Myometrial cell (primary cell): ENCODE data around the gene RPL41. TPM values are rescaled to one million over a fixed set of nuclear protein-coding genes. Genes with fewer than 3 reads are reported as not detected.

Experiments
- total RNA-seq: library from RNA; depleted of rRNA; stranded (reverse); fragments of >200 nt; gene quantifications from 2 replicates; pipeline ENCODE4 v1.2.3, GENCODE V29; 2015

RPL41 gene
- total RNA-seq, result 2,864 and 3,592 TPM in 2 replicates

DNA sequence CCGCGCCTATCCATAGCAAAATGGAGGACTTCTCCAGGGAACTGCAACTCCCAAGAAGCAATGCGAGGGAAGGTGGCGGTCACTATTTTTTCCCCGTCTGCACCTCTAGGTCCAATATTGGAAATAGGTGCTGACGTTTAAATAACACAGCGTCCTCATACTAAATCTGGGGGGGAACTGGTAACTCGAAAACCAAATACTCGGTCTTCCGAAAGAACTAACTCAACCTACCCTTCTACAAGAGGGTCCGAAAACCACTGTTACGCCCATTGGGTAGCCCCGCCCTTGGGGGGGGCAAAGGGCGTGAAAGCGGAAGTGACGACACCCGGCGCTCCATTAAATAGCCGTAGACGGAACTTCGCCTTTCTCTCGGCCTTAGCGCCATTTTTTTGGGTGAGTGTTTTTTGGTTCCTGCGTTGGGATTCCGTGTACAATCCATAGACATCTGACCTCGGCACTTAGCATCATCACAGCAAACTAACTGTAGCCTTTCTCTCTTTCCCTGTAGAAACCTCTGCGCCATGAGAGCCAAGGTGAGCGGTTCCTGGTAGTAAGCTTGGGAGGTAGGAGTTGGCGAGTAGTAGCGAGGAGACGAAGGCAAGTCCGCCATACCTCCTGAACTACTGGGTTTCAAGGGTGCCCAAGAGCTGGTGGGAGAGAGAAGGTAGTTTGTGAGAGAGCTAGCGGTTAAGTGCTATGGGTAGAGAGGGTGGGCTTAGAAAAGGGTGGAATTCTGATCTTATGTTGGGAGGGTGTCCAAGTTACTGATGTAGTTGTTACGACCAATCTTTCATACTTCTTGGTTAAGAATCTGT lies at the start of gene RPL41:
RPL41 (plus strand) TSS at position 367 of the 815 bp plus-strand sequence.

DNA sequence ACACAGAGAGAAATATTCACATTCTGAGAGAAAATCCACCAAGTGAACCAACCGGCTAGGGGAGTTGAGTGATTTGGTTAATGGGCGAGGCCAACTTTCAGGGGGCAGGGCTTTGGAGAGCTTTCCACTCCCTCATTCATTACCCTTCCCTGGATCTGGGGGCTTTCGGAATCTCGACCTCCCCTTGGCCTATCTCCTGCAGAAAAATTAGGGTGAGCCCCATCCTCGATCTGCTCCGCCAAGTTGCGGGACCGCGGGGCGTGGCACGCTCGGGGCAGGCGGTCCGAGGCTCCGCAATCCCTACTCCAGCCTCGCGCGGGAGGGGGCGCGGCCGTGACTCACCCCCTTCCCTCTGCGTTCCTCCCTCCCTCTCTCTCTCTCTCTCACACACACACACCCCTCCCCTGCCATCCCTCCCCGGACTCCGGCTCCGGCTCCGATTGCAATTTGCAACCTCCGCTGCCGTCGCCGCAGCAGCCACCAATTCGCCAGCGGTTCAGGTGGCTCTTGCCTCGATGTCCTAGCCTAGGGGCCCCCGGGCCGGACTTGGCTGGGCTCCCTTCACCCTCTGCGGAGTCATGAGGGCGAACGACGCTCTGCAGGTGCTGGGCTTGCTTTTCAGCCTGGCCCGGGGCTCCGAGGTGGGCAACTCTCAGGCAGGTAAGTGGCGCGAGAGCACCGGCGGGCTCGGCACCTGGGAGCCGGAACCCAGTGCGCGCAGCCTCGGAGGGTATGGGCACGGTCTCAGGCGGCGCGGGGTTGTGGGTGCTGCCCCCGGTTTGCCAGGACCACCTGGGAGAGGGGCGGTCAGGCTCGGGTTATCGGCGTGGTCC lies 36.5 kb upstream of the RPL41 start, which contains the start of gene ERBB3:
ERBB3 (plus strand) TSS at position 443 of the 833 bp plus-strand sequence; CDS start at position 579, 136 bp downstream.

DNA sequence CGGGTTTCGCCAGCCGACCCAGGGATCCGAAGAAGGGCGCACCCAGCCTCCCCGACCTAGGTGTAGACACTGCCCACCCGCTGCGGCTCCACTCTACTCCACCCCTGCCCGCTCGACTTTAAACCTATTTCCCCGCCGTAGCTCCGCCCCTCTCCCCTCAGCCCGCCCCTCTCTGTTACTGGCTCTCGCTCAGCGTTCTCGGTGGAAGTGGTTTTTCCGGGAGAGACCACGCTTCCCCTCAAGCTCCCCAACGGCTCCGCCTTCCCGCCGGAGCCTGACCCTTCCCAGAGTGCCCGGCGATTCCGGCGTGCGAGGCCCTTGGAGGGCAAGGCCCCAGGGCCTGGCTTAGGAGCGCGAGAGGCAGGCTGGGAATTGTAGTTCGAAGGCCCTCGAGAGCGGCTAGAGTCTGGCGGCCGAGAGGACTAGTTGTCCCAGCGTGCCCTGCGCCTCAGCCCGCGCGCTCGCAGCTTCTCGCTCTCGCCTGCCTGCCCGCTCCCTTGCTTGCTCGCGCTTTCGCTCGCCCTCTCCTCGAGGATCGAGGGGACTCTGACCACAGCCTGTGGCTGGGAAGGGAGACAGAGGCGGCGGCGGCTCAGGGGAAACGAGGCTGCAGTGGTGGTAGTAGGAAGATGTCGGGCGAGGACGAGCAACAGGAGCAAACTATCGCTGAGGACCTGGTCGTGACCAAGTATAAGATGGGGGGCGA lies 12.2 kb upstream of the RPL41 start, which contains the start of gene PA2G4:
PA2G4 (plus strand) TSS at position 451 of the 706 bp plus-strand sequence; CDS start at position 630, 179 bp downstream.

DNA sequence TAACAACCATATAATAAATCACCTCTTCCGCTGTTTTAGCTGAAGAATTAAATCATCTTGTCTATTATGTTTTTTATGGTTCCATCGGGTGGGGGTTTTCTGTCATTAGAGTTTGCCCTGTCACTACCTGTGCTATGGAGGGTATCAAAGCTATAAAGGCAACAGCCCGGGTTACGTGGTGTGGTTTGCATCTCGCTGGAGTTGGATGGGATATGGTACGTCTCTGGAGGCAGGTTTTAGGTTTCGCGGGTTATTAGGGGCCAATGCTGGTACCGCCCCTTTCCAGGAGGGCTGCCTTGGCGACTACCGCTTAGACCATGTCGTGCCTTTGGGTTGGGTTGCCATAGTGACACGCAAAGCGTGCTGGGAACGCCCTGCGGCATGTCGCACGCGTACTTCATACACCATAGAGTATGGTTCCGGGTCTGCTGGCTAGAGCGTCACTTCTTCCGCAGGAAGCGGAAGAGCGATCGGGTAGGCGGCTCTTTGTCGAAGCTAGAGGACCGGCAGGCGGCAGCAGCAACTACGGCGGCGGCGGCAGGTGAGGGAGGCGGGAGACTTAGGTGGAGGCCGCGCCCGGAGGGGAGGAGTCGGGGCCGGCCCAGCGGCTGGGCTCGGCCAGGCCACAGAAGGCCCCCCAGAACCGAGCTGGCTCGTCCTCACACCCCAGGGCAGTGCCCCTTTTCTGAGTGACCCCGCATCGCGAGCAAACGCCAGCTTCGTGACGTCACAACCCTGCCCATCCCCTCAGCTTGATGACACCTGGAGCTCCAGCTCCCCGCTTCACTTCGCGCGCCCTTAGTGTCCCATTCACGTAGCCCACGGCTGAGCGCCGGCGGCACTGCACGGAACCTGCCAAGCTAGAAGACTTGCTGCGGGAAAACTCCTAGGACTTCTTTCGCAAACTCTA lies 1.6 kb downstream of the RPL41 start, which contains the start of gene ZC3H10:
ZC3H10 (plus strand) TSS at position 489 of the 910 bp plus-strand sequence. CDS start 2,297 bp downstream, outside the sequence.

DNA sequence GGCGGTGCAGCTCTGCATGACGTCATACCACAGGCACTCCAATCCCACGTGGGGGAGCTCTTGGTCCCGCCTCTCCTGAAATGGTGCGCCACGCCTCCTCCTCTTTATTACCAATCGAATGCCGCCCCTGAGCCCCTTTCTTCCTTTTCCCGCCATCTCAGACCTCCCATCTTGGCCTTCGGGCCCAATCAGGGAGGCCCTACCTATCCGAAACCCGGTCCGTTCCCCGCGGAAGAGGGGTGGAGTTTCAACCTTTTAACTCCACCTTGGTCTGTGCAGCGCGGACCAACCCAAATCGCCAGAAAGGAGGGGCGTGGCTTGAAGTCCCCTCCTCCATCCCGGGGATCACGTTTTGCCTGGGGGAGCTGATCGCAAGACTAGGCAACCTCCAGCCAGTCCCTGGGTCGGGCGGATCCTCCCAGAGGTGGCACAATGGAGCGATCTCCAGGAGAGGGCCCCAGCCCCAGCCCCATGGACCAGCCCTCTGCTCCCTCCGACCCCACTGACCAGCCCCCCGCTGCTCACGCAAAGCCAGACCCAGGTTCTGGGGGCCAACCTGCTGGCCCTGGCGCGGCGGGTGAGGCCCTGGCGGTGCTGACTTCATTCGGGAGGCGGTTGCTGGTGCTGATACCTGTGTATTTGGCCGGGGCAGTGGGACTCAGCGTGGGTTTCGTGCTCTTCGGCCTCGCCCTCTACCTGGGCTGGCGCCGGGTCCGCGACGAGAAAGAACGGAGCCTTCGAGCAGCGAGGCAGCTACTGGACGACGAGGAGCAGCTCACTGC lies 11.6 kb downstream of the RPL41 start, which contains the start of gene ESYT1:
ESYT1 (plus strand) TSS at position 380 of the 782 bp plus-strand sequence; CDS start at position 433, 53 bp downstream.

DNA sequence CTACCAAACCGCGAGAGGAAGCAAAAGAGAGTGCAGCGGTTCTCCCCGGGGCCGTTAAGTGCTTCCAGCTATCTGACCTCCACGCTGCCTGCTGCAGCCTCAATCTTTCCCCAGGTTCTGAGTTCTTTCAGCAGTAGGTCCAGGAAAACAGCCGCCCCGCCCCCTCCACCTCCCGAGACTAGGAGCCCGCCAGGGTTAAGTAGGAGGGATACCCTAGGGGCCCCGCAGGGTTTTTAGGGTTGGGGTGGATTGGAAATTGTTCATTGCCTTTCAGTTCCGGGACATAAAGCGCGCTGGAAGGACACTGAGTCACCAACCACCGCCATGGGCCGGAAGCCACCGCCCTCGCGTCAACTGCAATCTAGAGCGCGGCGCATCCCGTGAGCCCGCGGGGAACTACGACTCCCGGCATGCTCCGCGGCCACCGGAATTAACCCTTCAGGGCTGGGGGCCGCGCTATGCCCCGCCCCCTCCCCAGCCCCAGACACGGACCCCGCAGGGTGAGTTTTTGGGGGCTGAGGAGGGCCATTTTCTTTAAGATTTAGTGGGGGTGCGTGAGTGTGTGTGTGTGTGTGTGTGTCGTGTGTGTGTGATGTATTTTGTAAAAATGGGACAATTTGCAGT lies 35.8 kb downstream of the RPL41 start, which contains the start of gene MYL6B:
MYL6B (plus strand) TSS at position 456 of the 624 bp plus-strand sequence. CDS start 1,332 bp downstream, outside the sequence.

DNA sequence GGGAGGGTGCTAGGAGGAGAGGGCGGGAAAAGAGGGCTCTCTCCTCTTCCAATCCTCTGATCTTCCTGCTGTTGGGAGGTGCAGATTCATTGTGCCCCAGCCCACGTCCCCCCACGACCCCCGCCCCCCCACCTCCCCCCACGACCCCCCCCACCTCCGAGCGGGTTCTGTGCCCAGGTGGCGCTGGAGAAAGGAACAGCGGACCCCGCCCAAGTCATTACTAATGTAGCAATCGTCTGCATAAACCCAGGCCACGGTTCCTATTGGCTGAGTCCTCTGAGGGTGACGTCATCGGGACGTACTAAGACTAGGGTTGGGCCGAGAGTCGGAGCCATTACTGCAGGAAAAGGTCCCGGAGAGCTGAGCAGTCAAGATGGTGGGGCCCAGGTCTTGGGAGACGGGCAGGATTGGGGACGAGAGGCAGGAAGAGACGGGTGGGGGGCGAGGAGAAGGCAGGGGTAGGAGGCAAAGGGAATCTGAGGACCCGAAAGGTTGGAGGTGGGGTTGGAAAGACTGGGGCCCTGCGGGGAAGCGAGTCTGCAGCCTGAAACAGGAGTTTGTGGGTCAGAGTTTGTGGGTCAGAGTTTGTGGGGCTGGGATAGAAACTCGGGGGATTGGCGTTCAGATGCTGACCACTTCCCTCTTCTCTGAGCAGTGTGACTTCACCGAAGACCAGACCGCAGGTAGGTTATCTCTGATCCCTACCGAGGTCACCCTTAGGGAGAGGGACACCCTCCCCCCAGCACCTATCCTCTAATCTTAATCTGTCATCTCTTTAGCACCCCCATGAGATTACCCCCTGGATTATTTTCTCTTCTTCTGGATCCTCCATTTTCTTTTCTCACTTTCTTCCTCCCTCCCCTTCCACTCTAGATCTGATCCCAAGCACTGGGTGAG lies 41.8 kb downstream of the RPL41 start, which contains the start of gene MYL6:
MYL6 (plus strand) TSS at position 331 of the 897 bp plus-strand sequence; CDS start at position 374, 43 bp downstream.

Other genes with a start within 250 kb of the RPL41 start
- 46.4 and 54.8 TPM in 2 replicates for gene PYM1, start 188.7 kb upstream of the RPL41 start, total RNA-seq
- gene DGKA, start 185.5 kb upstream of the RPL41 start, total RNA-seq, result 19.9 and 32.4 TPM in 2 replicates
- gene PMEL, start 150.6 kb upstream of the RPL41 start, total RNA-seq, result 0.58 and 0.71 TPM in 2 replicates
- gene CDK2, start 149.8 kb upstream of the RPL41 start, total RNA-seq, result 35.3 and 39.8 TPM in 2 replicates
- 58.8 and 63.6 TPM in 2 replicates for gene RAB5B, start 142.6 kb upstream of the RPL41 start, total RNA-seq
- gene SUOX, start 119.4 kb upstream of the RPL41 start, total RNA-seq, result 21.8 and 43.0 TPM in 2 replicates
- gene IKZF4, start 95.6 kb upstream of the RPL41 start, total RNA-seq, result 0.89 and 2.6 TPM in 2 replicates
- gene RPS26, start 74.7 kb upstream of the RPL41 start, total RNA-seq, result 1,394 and 2,798 TPM in 2 replicates
- gene ERBB3, start 36.5 kb upstream of the RPL41 start, total RNA-seq, result 0.35 TPM in 1 of 2 replicates, not detected in the other
- 199 and 215 TPM in 2 replicates for gene PA2G4, start 12.1 kb upstream of the RPL41 start, total RNA-seq
- gene ZC3H10, start 1.6 kb downstream of the RPL41 start, total RNA-seq, result 2.6 and 4.8 TPM in 2 replicates
- 240 and 325 TPM in 2 replicates for gene ESYT1, start 11.6 kb downstream of the RPL41 start, total RNA-seq
- gene MYL6B, start 36.0 kb downstream of the RPL41 start, total RNA-seq, result 92.5 and 126 TPM in 2 replicates
- 2,877 and 3,219 TPM in 2 replicates for gene MYL6, start 41.7 kb downstream of the RPL41 start, total RNA-seq
- gene SMARCC2, start 72.8 kb downstream of the RPL41 start, total RNA-seq, result 30.7 and 32.3 TPM in 2 replicates
- gene RNF41, start 105.3 kb downstream of the RPL41 start, total RNA-seq, result 102 and 109 TPM in 2 replicates
- gene NABP2, start 107.7 kb downstream of the RPL41 start, total RNA-seq, result 60.1 and 75.0 TPM in 2 replicates
- gene SLC39A5, start 113.4 kb downstream of the RPL41 start, total RNA-seq, result not detected in 2 replicates
- 9.2 and 12.4 TPM in 2 replicates for gene ANKRD52, start 141.8 kb downstream of the RPL41 start, total RNA-seq
- 7.4 and 13.5 TPM in 2 replicates for gene COQ10A, start 150.3 kb downstream of the RPL41 start, total RNA-seq
- 141 and 149 TPM in 2 replicates for gene CS, start 183.7 kb downstream of the RPL41 start, total RNA-seq
- gene CNPY2, start 199.4 kb downstream of the RPL41 start, total RNA-seq, result 110 and 166 TPM in 2 replicates
- 13.3 and 13.8 TPM in 2 replicates for gene PAN2, start 217.4 kb downstream of the RPL41 start, total RNA-seq
- gene IL23A, start 222.3 kb downstream of the RPL41 start, total RNA-seq, result not detected in 2 replicates
- gene STAT2, start 243.5 kb downstream of the RPL41 start, total RNA-seq, result 135 and 143 TPM in 2 replicates
- gene APOF, start 246.2 kb downstream of the RPL41 start, total RNA-seq, result not detected in 2 replicates